Body of pancreas (tissue), 4 donors: Measurements from ENCODE around the gene CSTF1. TPM values are rescaled to one million over a fixed set of nuclear protein-coding genes. Genes with fewer than 3 reads are reported as not detected.

ENCODE experiments used
- ATAC-seq: fragments of 150-250 bp; one replicate; pipeline ENCODE4 v1.9.1; 2016
- DNase-seq, 4 donors: peaks; one replicate each; pipeline ENCODE4 v3.0.0-alpha.2; 2019
- H3K27ac ChIP-seq, 4 donors: fragments of 200-600 bp; sonication (generic); 1 replicate in 3 of 4; 2 replicates in 1 of 4; pipeline versions ENCODE4 v1.5.1 to v1.6.1; 2016 to 2019; ENCODE audit warnings: mild to moderate bottlenecking in 1 of 4, mixed read lengths in 1 of 4, moderate library complexity in 1 of 4
- H3K27me3 ChIP-seq, 2 donors: fragments of 200-600 bp; sonication (generic); one replicate each; pipeline ENCODE4 v1.6.0; 2016; ENCODE audit warnings: mild to moderate bottlenecking in 1 of 2
- H3K36me3 ChIP-seq, 2 donors: fragments of 200-600 bp; sonication (generic); replicated peaks in 1 of 2; 2 replicates each; pipeline ENCODE4 v1.5.1; 2016; ENCODE audit warnings: low read depth in 2 of 2; ENCODE audit not compliant: insufficient read depth in 1 of 2
- H3K4me1 ChIP-seq: fragments of 200-600 bp; sonication (generic); one replicate; pipeline ENCODE4 v1.6.0; 2016
- H3K4me3 ChIP-seq, 2 donors: fragments of 200-600 bp; sonication (generic); 1 replicate in 1 of 2; 2 replicates in 1 of 2; pipeline ENCODE4 v1.5.1; 2016 to 2019
- H3K9me3 ChIP-seq, 3 donors: fragments of 200-600 bp; sonication (generic); 1 replicate in 2 of 3; 2 replicates in 1 of 3; pipeline ENCODE4 v1.5.1; 2016
- POLR2A ChIP-seq, 3 donors: fragments of 450-650 bp; IDR thresholded peaks; one replicate each; pipeline ENCODE4 v1.6.1; 2016; ENCODE audit warnings: antibody characterized with exemption in 3 of 3, mild to moderate bottlenecking in 2 of 3
- WGBS, 2 donors: methylation state at CpG; one replicate each; pipeline ENCODE4 v1.1.5; 2017; 5-methylcytosine and 5-hydroxymethylcytosine counted together
- intact Hi-C: fragments of 100-400 bp; cut with DNase I; formaldehyde crosslinking; loops from one replicate; pipeline ENCODE4 v1.15.1; 2023
- total RNA-seq, 2 donors: library from RNA; depleted of rRNA; stranded (reverse); fragments of >200 nt; gene quantifications; one replicate each; pipeline ENCODE4 v1.1.0, GENCODE V29; 2016
- TF ChIP-seq, protein P1 (sequence below), 7 experiments: fragments of 450-650 bp in 4 of 7; fragments of 200-600 bp in 3 of 7; sonication (generic) in 3 of 7; IDR thresholded peaks; one replicate each; pipeline ENCODE4 v1.5.1; 2016 to 2019; ENCODE audit warnings: antibody characterized with exemption in 7 of 7

The CSTF1 gene
- total RNA-seq, 2 donors from 2014 or later, result 12.2 to 14.5 TPM

DNA sequence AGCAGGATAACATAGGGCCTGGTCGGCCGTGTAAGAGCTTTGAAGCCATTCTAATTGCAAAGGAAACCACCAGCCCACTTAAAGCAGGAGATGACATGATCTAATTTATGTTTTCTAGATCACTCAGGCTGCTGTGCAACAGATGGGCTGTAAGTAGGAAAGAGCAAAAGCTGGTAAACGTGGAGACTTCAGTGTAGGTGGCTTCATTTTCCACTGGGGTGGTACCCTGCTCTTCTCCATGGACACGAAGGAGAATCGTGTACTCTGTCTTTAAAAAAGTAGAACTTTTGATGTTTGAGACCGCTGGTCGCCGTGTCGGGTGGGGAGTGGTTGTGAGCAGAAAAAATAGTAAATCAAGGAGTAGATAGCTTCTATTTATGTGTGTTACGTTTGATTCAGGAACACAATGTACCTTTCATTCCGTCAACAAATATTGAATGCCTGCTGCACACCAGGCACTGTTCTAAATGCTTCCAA, 26.0 kb downstream of the CSTF1 start:
- Histone ChIP-seq H3K27ac (peak overlapping the region in 1 of 4 donors; percentile 63), H3K4me3 (no peak overlapping the region), H3K9me3 (no peaks in the 10 kb centered on the region), H3K4me1 (no peaks in the 10 kb centered on the region), H3K27me3 (no peaks in the 10 kb centered on the region), H3K36me3 (no peaks in the 10 kb centered on the region)
- DNase-seq (no peak), ATAC-seq (no peak)
- WGBS, 2 donors, result 53 to 65% methylated on average over 11 of the region's 11 CpGs
- intact Hi-C loops, result no loop called here
- TF ChIP-seq, protein P1, sequence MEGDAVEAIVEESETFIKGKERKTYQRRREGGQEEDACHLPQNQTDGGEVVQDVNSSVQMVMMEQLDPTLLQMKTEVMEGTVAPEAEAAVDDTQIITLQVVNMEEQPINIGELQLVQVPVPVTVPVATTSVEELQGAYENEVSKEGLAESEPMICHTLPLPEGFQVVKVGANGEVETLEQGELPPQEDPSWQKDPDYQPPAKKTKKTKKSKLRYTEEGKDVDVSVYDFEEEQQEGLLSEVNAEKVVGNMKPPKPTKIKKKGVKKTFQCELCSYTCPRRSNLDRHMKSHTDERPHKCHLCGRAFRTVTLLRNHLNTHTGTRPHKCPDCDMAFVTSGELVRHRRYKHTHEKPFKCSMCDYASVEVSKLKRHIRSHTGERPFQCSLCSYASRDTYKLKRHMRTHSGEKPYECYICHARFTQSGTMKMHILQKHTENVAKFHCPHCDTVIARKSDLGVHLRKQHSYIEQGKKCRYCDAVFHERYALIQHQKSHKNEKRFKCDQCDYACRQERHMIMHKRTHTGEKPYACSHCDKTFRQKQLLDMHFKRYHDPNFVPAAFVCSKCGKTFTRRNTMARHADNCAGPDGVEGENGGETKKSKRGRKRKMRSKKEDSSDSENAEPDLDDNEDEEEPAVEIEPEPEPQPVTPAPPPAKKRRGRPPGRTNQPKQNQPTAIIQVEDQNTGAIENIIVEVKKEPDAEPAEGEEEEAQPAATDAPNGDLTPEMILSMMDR (IDR thresholded peaks at IDR 0.05), result no peak
- TF ChIP-seq POLR2A (IDR thresholded peaks at IDR 0.05), result no peak

DNA sequence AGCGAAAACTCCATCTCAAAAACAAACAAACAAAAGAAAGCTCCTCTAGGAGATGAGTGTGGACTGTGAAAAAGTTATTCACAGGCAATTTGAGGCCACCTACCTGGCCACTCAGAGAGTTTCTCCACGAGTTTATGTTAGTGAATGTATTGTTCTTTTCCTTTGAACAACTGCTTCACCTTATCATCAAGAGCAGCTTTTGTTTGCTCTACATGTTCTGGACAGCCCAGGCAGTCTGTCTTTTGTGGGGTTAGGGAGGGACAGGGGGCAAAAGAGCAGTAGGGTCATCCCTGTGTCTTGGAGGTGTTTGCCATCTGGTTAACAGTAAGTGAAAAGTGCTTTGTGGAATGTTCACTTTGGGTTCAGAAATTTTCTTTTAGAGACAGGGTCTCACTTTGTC, 27.6 kb downstream of the CSTF1 start:
- 59 to 65% methylated on average over 2 of the region's 2 CpGs for WGBS, 2 donors
- TF ChIP-seq POLR2A (IDR thresholded peaks at IDR 0.05), result no peak
- TF ChIP-seq, protein P1 (IDR thresholded peaks at IDR 0.05), result no peak
- Histone ChIP-seq H3K9me3 (no peaks in the 10 kb centered on the region), H3K36me3 (no peaks in the 10 kb centered on the region), H3K27ac (no peak overlapping the region), H3K4me1 (no peaks in the 10 kb centered on the region), H3K4me3 (no peak overlapping the region), H3K27me3 (no peaks in the 10 kb centered on the region)
- no peak for DNase-seq
- ATAC-seq, result no peak
- intact Hi-C loops, result no loop called here

DNA sequence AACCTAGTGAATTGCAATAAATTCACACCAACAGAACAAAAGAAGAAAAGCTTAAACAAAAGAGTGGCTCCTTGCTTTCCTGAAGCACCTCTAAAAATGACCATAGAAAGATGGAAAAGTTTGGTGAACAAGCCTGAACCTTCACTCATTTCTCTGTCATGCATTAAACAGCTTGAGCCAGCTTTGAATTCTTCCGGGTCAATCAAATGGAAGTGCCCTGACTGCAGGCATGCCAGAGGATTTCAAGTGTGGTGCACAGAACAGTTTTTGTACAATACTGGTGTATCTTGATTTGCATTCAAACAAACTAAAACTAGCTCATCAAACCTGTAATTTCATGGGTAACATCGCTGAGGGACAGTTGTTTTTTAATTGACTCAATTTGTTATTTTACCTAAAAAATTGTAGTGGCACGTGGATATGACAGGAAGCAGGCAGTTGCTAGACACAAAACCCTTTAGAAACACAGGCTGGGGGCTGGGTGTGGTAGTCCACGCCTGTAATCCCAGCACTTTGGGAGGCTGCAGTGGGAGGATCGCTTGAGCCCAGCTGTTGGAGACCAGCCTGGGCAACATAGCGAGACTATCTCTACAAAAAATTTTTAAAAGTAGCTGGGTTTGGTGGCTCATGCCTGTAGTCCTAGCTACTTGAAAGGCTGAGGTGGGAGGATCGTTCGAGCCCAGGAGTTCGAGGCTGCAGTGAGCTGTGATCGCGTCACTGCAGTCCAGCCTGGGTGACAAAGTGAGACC, 28.7 kb downstream of the CSTF1 start:
- ATAC-seq, result no peak
- TF ChIP-seq, protein P1 (IDR thresholded peaks at IDR 0.05), result no peak
- TF ChIP-seq POLR2A (IDR thresholded peaks at IDR 0.05), result no peak
- Histone ChIP-seq H3K9me3 (no peaks in the 10 kb centered on the region), H3K4me1 (no peaks in the 10 kb centered on the region), H3K27ac (no peak overlapping the region), H3K4me3 (no peak overlapping the region), H3K27me3 (no peaks in the 10 kb centered on the region), H3K36me3 (no peaks in the 10 kb centered on the region)
- no peak for DNase-seq
- 75% methylated on average over 11 of the region's 11 CpGs for WGBS, 2 donors
- intact Hi-C loops, result no loop called here

GRCh38 chr20:56422076-56422823, 29.8 kb downstream of the CSTF1 start:
- ATAC-seq (no peak), DNase-seq (no peak)
- H3K27me3 ChIP-seq, result no peaks in the 10 kb centered on the region
- no peaks in the 10 kb centered on the region for H3K9me3 ChIP-seq
- H3K36me3 ChIP-seq, result no peaks in the 10 kb centered on the region
- 55 to 57% methylated on average over 9 of the region's 9 CpGs for WGBS, 2 donors
- no peak overlapping the region for H3K27ac ChIP-seq
- intact Hi-C loops, result no loop called here
- no peaks in the 10 kb centered on the region for H3K4me1 ChIP-seq
- TF ChIP-seq, protein P1 (IDR thresholded peaks at IDR 0.05), result no peak
- TF ChIP-seq POLR2A (IDR thresholded peaks at IDR 0.05), result no peak
- no peak overlapping the region for H3K4me3 ChIP-seq
